Measurements from ENCODE around the gene TXK. TPM values are rescaled to one million over a fixed set of nuclear protein-coding genes. Genes with fewer than 3 reads are reported as not detected.

TXK gene
- total RNA-seq, 1 donor from 2014 or later: 4.4 TPM

DNA sequence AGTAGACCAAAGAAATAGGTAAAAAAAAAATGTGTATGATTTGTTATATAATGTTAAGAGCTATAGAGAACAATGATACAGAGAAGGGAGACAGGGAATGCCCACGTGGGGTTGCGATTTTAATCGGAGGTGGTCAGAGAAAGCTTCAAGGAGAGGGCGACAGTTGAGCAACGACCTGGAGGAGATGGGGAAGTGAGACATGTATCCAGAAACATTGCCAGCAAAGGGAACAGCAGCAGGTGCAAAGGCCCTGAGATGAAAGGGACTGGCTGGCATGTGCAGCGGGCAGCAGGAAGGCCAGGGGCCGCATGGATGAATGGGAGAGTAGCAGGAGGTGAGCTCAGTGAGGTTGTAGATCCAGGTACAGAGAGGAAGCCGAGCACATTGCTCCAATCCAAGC lies 84.6 kb downstream of the TXK start:
- Histone ChIP-seq H3K4me1 (peaks cover 4% of the 10 kb centered on the region), H3K4me3 (no peak overlapping the region), H3K27ac (no peak overlapping the region), H3K9me3 (no peaks in the 10 kb centered on the region), H3K36me3 (no peaks in the 10 kb centered on the region), H3K27me3 (peaks cover 6% of the 10 kb centered on the region)
- TF ChIP-seq, protein P1, sequence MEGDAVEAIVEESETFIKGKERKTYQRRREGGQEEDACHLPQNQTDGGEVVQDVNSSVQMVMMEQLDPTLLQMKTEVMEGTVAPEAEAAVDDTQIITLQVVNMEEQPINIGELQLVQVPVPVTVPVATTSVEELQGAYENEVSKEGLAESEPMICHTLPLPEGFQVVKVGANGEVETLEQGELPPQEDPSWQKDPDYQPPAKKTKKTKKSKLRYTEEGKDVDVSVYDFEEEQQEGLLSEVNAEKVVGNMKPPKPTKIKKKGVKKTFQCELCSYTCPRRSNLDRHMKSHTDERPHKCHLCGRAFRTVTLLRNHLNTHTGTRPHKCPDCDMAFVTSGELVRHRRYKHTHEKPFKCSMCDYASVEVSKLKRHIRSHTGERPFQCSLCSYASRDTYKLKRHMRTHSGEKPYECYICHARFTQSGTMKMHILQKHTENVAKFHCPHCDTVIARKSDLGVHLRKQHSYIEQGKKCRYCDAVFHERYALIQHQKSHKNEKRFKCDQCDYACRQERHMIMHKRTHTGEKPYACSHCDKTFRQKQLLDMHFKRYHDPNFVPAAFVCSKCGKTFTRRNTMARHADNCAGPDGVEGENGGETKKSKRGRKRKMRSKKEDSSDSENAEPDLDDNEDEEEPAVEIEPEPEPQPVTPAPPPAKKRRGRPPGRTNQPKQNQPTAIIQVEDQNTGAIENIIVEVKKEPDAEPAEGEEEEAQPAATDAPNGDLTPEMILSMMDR (IDR thresholded peaks at IDR 0.05): no peak
- DNase-seq (no peak), ATAC-seq (no peak)
- intact Hi-C loops (cut with DNase I): no loop called here

DNA sequence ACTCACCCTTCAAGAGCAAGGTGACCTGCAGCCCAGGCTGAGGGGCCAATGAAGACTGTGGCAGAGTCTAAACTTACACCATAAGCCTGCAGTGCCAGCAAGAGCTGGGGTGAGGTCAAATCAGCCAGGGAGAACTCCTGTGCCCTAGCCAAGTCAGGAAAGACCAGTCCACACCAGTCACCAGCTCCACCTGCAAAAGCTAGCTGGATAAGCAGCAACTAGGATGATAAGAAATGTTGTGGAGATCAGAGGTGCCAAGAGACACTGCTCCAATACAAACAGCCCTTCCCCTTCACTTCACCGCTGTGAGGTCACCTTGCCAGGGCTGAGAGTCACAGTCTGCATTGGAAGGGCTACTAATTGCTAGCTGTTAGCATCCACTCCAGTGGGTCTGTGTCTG lies 86.2 kb downstream of the TXK start:
- peak; percentile 28 for ATAC-seq

DNA sequence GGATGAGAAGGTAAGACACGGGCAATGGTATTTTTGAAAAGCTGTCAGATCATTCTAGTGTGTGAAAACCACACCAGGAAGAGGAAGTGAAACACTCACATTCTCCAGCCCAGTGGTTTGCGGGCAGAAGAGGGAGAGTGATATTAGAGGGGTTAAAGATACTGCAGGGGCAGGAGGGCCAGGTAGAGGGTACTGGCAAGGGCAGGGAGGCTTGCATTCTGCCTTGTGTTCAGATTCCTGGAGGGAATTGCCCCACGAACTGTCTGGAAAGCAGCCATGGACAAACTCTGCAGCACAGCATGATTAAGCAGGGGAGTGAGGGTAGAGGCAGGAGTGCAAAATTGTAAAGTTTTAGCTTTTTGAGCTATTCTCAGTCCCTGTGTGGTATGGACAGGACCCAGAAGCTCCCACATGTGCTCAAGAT lies 86.6 kb downstream of the TXK start:
- Histone ChIP-seq H3K36me3 (no peaks in the 10 kb centered on the region), H3K27ac (no peak overlapping the region), H3K4me1 (peaks cover 4% of the 10 kb centered on the region), H3K27me3 (peaks cover 6% of the 10 kb centered on the region), H3K4me3 (no peak overlapping the region), H3K9me3 (no peaks in the 10 kb centered on the region)
- intact Hi-C loops (cut with DNase I): no loop called here
- DNase-seq: no peak
- ATAC-seq: peak; percentile 81
- TF ChIP-seq, protein P1 (IDR thresholded peaks at IDR 0.05): no peak

More for the DNA sequence above, 86.2 kb downstream of the TXK start:
- DNase-seq: no peak
- H3K36me3 ChIP-seq: no peaks in the 10 kb centered on the region
- TF ChIP-seq, protein P1 (IDR thresholded peaks at IDR 0.05): no peak
- intact Hi-C loops (cut with DNase I): no loop called here
- no peaks in the 10 kb centered on the region for H3K9me3 ChIP-seq
- no peak overlapping the region for H3K4me3 ChIP-seq
- no peak overlapping the region for H3K27ac ChIP-seq
- H3K27me3 ChIP-seq: peaks cover 6% of the 10 kb centered on the region
- peaks cover 4% of the 10 kb centered on the region for H3K4me1 ChIP-seq

DNA sequence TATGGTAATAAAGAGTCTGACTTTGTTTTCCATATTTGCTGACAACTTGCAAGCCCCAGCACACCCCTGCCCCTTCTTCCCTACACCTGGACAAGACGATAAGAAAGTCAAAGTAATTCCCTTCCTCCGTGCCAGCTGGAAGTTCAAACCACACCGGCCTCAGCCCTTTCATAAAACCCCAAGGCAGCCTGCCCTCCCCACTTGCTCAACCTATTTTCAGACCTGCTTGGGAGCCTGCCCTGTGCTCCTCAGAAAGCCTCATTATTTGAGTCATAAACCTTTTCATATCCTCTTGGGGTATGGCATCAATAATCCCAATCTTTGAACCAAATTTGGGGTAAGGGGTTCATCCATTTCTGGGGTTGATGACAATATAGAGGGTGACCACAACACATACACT lies 88.0 kb downstream of the TXK start:
- ATAC-seq: no peak
- intact Hi-C loops (cut with DNase I): no loop called here
- no peaks in the 10 kb centered on the region for H3K36me3 ChIP-seq

DNA sequence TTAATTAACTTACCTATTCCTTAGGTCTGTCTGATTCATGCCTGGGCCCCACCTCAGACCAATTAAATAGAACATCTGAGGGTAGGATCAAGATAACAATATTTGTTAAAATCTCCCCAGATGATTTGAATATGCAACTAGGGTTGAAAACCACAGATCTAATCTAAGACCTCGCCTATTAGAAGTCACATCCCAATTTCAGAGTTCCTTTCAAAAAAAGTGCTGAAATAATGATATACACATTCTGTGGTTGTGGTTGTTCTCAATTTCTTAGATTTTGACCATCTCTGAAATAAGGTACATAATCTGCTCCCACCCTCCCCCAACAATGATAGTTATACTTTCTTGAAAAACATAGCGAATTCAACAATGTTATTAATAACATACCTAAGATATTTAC lies 89.8 kb downstream of the TXK start:
- intact Hi-C loops (cut with DNase I): no loop called here
- Histone ChIP-seq H3K4me1 (peaks cover 4% of the 10 kb centered on the region), H3K4me3 (no peak overlapping the region), H3K9me3 (no peaks in the 10 kb centered on the region), H3K27me3 (peaks cover 10% of the 10 kb centered on the region), H3K27ac (no peak overlapping the region), H3K36me3 (no peaks in the 10 kb centered on the region)
- ATAC-seq (no peak), DNase-seq (no peak)
- TF ChIP-seq, protein P1 (IDR thresholded peaks at IDR 0.05): no peak

More for the DNA sequence above, 88.0 kb downstream of the TXK start:
- TF ChIP-seq, protein P1 (IDR thresholded peaks at IDR 0.05): no peak
- no peak overlapping the region for H3K27ac ChIP-seq
- peaks cover 4% of the 10 kb centered on the region for H3K4me1 ChIP-seq
- H3K9me3 ChIP-seq: no peaks in the 10 kb centered on the region
- H3K4me3 ChIP-seq: no peak overlapping the region
- DNase-seq: no peak
- peaks cover 8% of the 10 kb centered on the region for H3K27me3 ChIP-seq

DNA sequence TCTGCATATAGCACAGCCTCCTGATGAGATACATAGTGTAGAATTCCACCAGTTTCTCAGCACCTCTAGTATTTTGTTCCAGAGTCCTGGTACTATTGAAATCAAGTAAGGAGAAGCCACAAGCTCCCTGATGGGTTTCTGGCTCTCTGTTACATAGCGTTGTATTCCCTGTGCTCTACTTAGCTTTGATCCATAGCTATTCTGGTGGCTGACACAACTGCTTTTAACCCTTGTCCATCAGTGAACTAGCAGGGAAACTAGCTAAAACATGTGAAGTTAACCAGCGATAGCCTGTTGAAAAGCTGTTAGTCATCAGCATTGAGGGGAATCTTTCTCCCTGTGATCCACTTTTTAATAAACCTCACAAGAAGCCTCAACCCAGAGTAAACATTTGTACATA lies 90.5 kb downstream of the TXK start:
- DNase-seq: no peak
- intact Hi-C loops (cut with DNase I): no loop called here
- H3K27ac ChIP-seq: no peak overlapping the region

More for the DNA sequence above, 90.5 kb downstream of the TXK start:
- peaks cover 4% of the 10 kb centered on the region for H3K4me1 ChIP-seq
- no peak for ATAC-seq
- H3K27me3 ChIP-seq: peaks cover 10% of the 10 kb centered on the region
- H3K36me3 ChIP-seq: no peaks in the 10 kb centered on the region
- no peaks in the 10 kb centered on the region for H3K9me3 ChIP-seq
- no peak overlapping the region for H3K4me3 ChIP-seq
- TF ChIP-seq, protein P1 (IDR thresholded peaks at IDR 0.05): no peak
